OCI-LY3 (cell line): ENCODE data around the gene POLR2B.

ENCODE experiments used
- H2AFZ ChIP-seq: fragments of 200-600, 300-600 bp; shearing (Covaris generic); 2 replicates; pipeline ENCODE4 v1.6.0; 2014; ENCODE audit warnings: antibody characterized with exemption, low read depth, low read length
- H3K27ac ChIP-seq: fragments of 200-600, 300-600 bp; sonication (generic); 2 replicates; pipeline ENCODE4 v1.5.1; 2014; ENCODE audit warnings: mild to moderate bottlenecking, low read length, moderate library complexity, mixed read lengths
- H3K27me3 ChIP-seq: fragments of 200-600, 300-600 bp; sonication (generic); 2 replicates; pipeline ENCODE4 v1.6.1; 2014; ENCODE audit warnings: low read depth, low read length, mixed read lengths
- H3K36me3 ChIP-seq: fragments of 200-600, 300-600 bp; sonication (generic); replicated peaks from 2 replicates; pipeline ENCODE3; 2014; ENCODE audit warnings: low read depth, low read length, mixed read lengths
- H3K4me1 ChIP-seq: fragments of 300-600, 200-600 bp; sonication (generic); 2 replicates; pipeline ENCODE4 v1.6.1; 2014; ENCODE audit warnings: low read length, mixed read lengths
- H3K4me2 ChIP-seq: fragments of 200-600, 300-600 bp; sonication (generic); 2 replicates; pipeline ENCODE4 v1.6.1; 2014; ENCODE audit warnings: low read length, mixed read lengths
- H3K4me3 ChIP-seq: fragments of 300-600, 200-600 bp; sonication (generic); 2 replicates; pipeline ENCODE4 v1.5.1; 2014; ENCODE audit warnings: antibody characterized with exemption, mild to moderate bottlenecking, low read length, moderate library complexity
- H3K79me2 ChIP-seq: fragments of 300-600, 200-600 bp; shearing (Covaris generic); 2 replicates; pipeline ENCODE4 v1.6.1; 2014; ENCODE audit warnings: mild to moderate bottlenecking, low read length, mixed read lengths
- H3K9ac ChIP-seq: fragments of 300-600, 200-600 bp; shearing (Covaris generic); 2 replicates; pipeline ENCODE4 v1.6.0; 2014; ENCODE audit warnings: mild to moderate bottlenecking, low read length, moderate library complexity
- H3K9me3 ChIP-seq: fragments of 200-600, 300-600 bp; shearing (Covaris generic); 2 replicates; pipeline ENCODE4 v1.6.1; 2014; ENCODE audit warnings: low read length, mixed read lengths; ENCODE audit not compliant: insufficient read depth
- H4K20me1 ChIP-seq: fragments of 200-600, 300-600 bp; sonication (generic); 2 replicates; pipeline ENCODE4 v1.6.1; 2016; ENCODE audit warnings: low read length, mixed read lengths; ENCODE audit not compliant: insufficient read depth
- CTCF ChIP-seq: fragments of 200-600, 300-600 bp; sonication (generic); IDR thresholded peaks from 2 replicates; pipeline ENCODE4 v1.5.1; 2014; ENCODE audit warnings: antibody characterized with exemption, low read length, low read depth
- EZH2phosphoT487 ChIP-seq: fragments of 200-600 bp; shearing (Covaris generic); IDR thresholded peaks from 2 replicates; pipeline ENCODE4 v1.6.1; 2018; ENCODE audit warnings: antibody characterized with exemption, mixed run types, low read depth

Gene POLR2B

GRCh38 chr4:56976837-56977320 is 1.8 kb upstream of the POLR2B start:
- peaks cover 14% of the 10 kb centered on the region; the same call in 1 of the 2 replicates for H3K9me3 ChIP-seq
- peak; percentile 10 for TF ChIP-seq CTCF
- no peak for TF ChIP-seq EZH2phosphoT487
- H3K27ac ChIP-seq: peak overlapping the region; percentile 94
- H4K20me1 ChIP-seq: peaks cover 33% of the 10 kb centered on the region
- peak overlapping the region; percentile 97 for H3K4me3 ChIP-seq
- no peaks in the 10 kb centered on the region for H3K27me3 ChIP-seq
- H2AFZ ChIP-seq: peak overlapping the region; percentile 71; the same call in 1 of the 2 replicates
- H3K9ac ChIP-seq: peak overlapping the region; percentile 88
- H3K36me3 ChIP-seq: peaks cover 44% of the 10 kb centered on the region
- peaks cover 14% of the 10 kb centered on the region for H3K4me1 ChIP-seq
- peak overlapping the region; percentile 93 for H3K4me2 ChIP-seq
- peaks cover 84% of the 10 kb centered on the region for H3K79me2 ChIP-seq

GRCh38 chr4:56977321-56978012 is 1.2 kb upstream of the POLR2B start, which contains the start of gene NOA1:
NOA1 (minus strand) TSS chr4:56977606; CDS start chr4:56977585, 21 bp downstream.
- peak within 1 kb of the TSS; percentile 71; the same call in 1 of the 2 replicates for H2AFZ ChIP-seq
- peaks cover 14% of the 10 kb centered on the region; the same call in 1 of the 2 replicates for H3K9me3 ChIP-seq
- peaks cover 88% of the 10 kb centered on the region for H3K79me2 ChIP-seq
- no peak for TF ChIP-seq EZH2phosphoT487
- TF ChIP-seq CTCF: no peak
- H3K9ac ChIP-seq: peak within 1 kb of the TSS; percentile 88
- peaks cover 40% of the 10 kb centered on the region for H3K36me3 ChIP-seq
- H3K4me2 ChIP-seq: peak within 1 kb of the TSS; percentile 93
- H4K20me1 ChIP-seq: peaks cover 37% of the 10 kb centered on the region
- H3K27me3 ChIP-seq: no peaks in the 10 kb centered on the region
- peak within 1 kb of the TSS; percentile 94 for H3K27ac ChIP-seq
- H3K4me3 ChIP-seq: peak within 1 kb of the TSS; percentile 97
- H3K4me1 ChIP-seq: peaks cover 14% of the 10 kb centered on the region

DNA sequence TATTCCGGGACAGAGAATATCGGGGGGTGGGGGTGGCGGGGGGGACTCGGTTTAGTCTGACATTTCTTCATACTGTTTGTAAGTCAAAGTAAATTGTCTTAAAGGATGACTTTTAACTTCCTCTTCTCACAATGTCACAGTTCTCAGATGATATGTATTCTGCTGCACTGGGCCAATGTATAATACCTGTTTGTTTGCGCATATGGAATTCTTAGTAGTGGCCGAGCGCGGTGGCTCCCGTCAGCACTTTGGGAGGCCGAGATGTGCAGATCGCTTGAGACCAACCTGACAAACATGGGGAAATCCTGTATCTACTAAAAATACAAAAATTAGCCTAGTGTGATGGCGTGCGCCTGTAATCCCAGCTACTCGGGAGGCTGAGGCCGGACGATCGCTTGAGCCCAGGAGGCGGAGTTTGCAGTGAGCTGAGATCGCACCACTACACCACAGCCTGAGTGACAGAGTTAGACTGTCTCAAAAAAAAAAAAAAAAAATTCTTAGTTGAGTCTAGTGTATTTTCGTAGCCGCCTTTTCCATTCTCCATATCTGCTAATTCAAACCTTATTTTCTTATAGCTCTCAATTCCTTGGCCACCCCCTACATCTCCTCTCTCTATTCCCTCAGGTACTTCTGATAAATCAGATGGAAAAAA is 851 bp downstream of the POLR2B start:
- peaks cover 14% of the 10 kb centered on the region for H3K4me1 ChIP-seq
- no peak for TF ChIP-seq CTCF
- no peak for TF ChIP-seq EZH2phosphoT487
- peak overlapping the region; percentile 68 for H3K4me2 ChIP-seq
- H3K4me3 ChIP-seq: peak overlapping the region; percentile 97
- peaks cover 23% of the 10 kb centered on the region for H3K36me3 ChIP-seq
- no peaks in the 10 kb centered on the region for H3K9me3 ChIP-seq
- peak overlapping the region; percentile 88 for H3K9ac ChIP-seq
- peaks cover 49% of the 10 kb centered on the region for H4K20me1 ChIP-seq
- H3K79me2 ChIP-seq: peaks cover 91% of the 10 kb centered on the region
- no peak overlapping the region for H2AFZ ChIP-seq
- peak overlapping the region; percentile 94 for H3K27ac ChIP-seq
- H3K27me3 ChIP-seq: no peaks in the 10 kb centered on the region

- peaks cover 10% of the 10 kb centered on the region for H3K4me1 ChIP-seq
- H2AFZ ChIP-seq: no peak overlapping the region
- no peak overlapping the region for H3K4me3 ChIP-seq
- H3K36me3 ChIP-seq: peaks cover 26% of the 10 kb centered on the region
- peaks cover 89% of the 10 kb centered on the region for H3K79me2 ChIP-seq
- peaks cover 47% of the 10 kb centered on the region for H4K20me1 ChIP-seq
- H3K9ac ChIP-seq: no peak overlapping the region
- no peak overlapping the region for H3K4me2 ChIP-seq
- H3K27me3 ChIP-seq: no peaks in the 10 kb centered on the region
- no peaks in the 10 kb centered on the region for H3K9me3 ChIP-seq
- TF ChIP-seq CTCF: no peak
- TF ChIP-seq EZH2phosphoT487: no peak
- H3K27ac ChIP-seq: no peak overlapping the region
Measured at GRCh38 chr4:56981795-56982201, 3.1 kb downstream of the POLR2B start.
